Breast epithelium (tissue), 4 donors: ENCODE results near the gene ZBTB3. TPM values are rescaled to one million over a fixed set of nuclear protein-coding genes. Genes with fewer than 3 reads are reported as not detected.
A peak's percentile ranks its signal among the peaks of the same experiment; 100 is the strongest.

Experiments used
- DNase-seq, 2 donors: peaks; one replicate each; pipeline ENCODE4 v3.0.0-alpha.2; 2019; ENCODE audit warnings: low spot score in 2 of 2
- H3K27ac ChIP-seq, 2 donors: fragments of 200-600 bp; sonication (generic) in 1 of 2; one replicate each; pipeline ENCODE4 v1.5.1; 2016 to 2019; ENCODE audit warnings: mild to moderate bottlenecking in 1 of 2
- H3K27me3 ChIP-seq, 2 donors: fragments of 200-600 bp; sonication (generic) in 1 of 2; one replicate each; pipeline versions ENCODE4 v1.5.1 to v1.6.0; 2017 to 2019; ENCODE audit warnings: control low read depth in 1 of 2, mild to moderate bottlenecking in 1 of 2
- H3K36me3 ChIP-seq: fragments of 200-600 bp; one replicate; pipeline ENCODE4 v1.5.1; 2019
- H3K4me1 ChIP-seq, 2 donors: fragments of 200-600 bp; sonication (generic); one replicate each; pipeline ENCODE4 v1.5.1; 2016 to 2019; ENCODE audit warnings: control low read depth in 1 of 2
- H3K4me3 ChIP-seq, 3 donors: fragments of 200-600 bp; sonication (generic); 1 replicate in 2 of 3; 2 replicates in 1 of 3; pipeline ENCODE4 v1.5.1; 2016 to 2019; ENCODE audit warnings: mild to moderate bottlenecking in 3 of 3, moderate library complexity in 2 of 3
- H3K9me3 ChIP-seq, 2 donors: fragments of 200-600 bp; sonication (generic) in 1 of 2; one replicate each; pipeline ENCODE4 v1.5.1; 2016 to 2019; ENCODE audit warnings: control low read depth in 1 of 2
- CTCF ChIP-seq, 3 donors: fragments of 450-650 bp; IDR thresholded peaks; one replicate each; pipeline ENCODE4 v1.5.1; 2016 to 2017; ENCODE audit warnings: antibody characterized with exemption in 3 of 3, mild to moderate bottlenecking in 3 of 3, moderate library complexity in 3 of 3
- POLR2A ChIP-seq: fragments of 450-650 bp; IDR thresholded peaks from one replicate; pipeline ENCODE4 v1.6.1; 2016; ENCODE audit warnings: antibody characterized with exemption, mild to moderate bottlenecking, moderate library complexity
- POLR2AphosphoS5 ChIP-seq, 3 donors: sonication (generic); formaldehyde crosslinking; IDR thresholded peaks; one replicate each; pipeline ENCODE4 v1.6.1; 2017; ENCODE audit warnings: antibody characterized with exemption in 3 of 3
- intact Hi-C: fragments of 100-400 bp; cut with DNase I; formaldehyde crosslinking; loops from one replicate; pipeline ENCODE4 v1.15.1; 2023; ENCODE audit warnings: low total_unique reads
- total RNA-seq, 3 donors: library from RNA; depleted of rRNA; stranded (reverse); fragments of >200 nt; gene quantifications; one replicate each; pipeline ENCODE4 v1.1.0, GENCODE V29; 2016

ZBTB3 gene
- total RNA-seq, 3 donors from 2014 or later, result 5.9 to 9.7 (median 9.0) TPM

GRCh38 chr11:62709247-62710000 lies 44.5 kb downstream of the ZBTB3 start:
- no peaks in the 10 kb centered on the region for H3K9me3 ChIP-seq
- intact Hi-C loops, result no loop called here
- H3K27ac ChIP-seq, result peak overlapping the region; percentile 96
- peak; percentile 80 to 91 (median 84) for TF ChIP-seq POLR2AphosphoS5 (IDR thresholded peaks at IDR 0.05)
- peak; percentile 89 for TF ChIP-seq POLR2A
- TF ChIP-seq CTCF (IDR thresholded peaks at IDR 0.05), result peak in 1 of 3 donors; percentile 6
- peak; percentile 98 to 99 for DNase-seq
- H3K4me1 ChIP-seq, result peaks cover 3 to 16% of the 10 kb centered on the region in 2 donors
- H3K4me3 ChIP-seq, result peak overlapping the region; percentile 62 to 85 (median 69)
- no peaks in the 10 kb centered on the region for H3K36me3 ChIP-seq
- no peaks in the 10 kb centered on the region for H3K27me3 ChIP-seq

GRCh38 chr11:62708793-62709192 lies 45.2 kb downstream of the ZBTB3 start:
- DNase-seq, result peak in 1 of 2 donors; percentile 45
- TF ChIP-seq CTCF (IDR thresholded peaks at IDR 0.05) (no peak), POLR2A (no peak), POLR2AphosphoS5 (IDR thresholded peaks at IDR 0.05) (no peak)
- no peaks in the 10 kb centered on the region for H3K9me3 ChIP-seq
- intact Hi-C loops, result no loop called here
- peak overlapping the region; percentile 96 for H3K27ac ChIP-seq
- H3K36me3 ChIP-seq, result no peaks in the 10 kb centered on the region
- H3K4me1 ChIP-seq, result peaks cover 3 to 16% of the 10 kb centered on the region in 2 donors
- H3K4me3 ChIP-seq, result peak overlapping the region; percentile 62 to 85 (median 69)
- no peaks in the 10 kb centered on the region for H3K27me3 ChIP-seq

GRCh38 chr11:62708392-62708791 lies 45.6 kb downstream of the ZBTB3 start:
- Histone ChIP-seq H3K27ac (peak overlapping the region; percentile 96), H3K27me3 (no peaks in the 10 kb centered on the region), H3K4me1 (peaks cover 3 to 16% of the 10 kb centered on the region in 2 donors), H3K4me3 (peak overlapping the region; percentile 62 to 85 (median 69)), H3K9me3 (no peaks in the 10 kb centered on the region), H3K36me3 (no peaks in the 10 kb centered on the region)
- no peak for TF ChIP-seq POLR2A
- no peak for TF ChIP-seq POLR2AphosphoS5 (IDR thresholded peaks at IDR 0.05)
- no peak for TF ChIP-seq CTCF (IDR thresholded peaks at IDR 0.05)
- DNase-seq, result no peak
- intact Hi-C loops, result no loop called here

DNA sequence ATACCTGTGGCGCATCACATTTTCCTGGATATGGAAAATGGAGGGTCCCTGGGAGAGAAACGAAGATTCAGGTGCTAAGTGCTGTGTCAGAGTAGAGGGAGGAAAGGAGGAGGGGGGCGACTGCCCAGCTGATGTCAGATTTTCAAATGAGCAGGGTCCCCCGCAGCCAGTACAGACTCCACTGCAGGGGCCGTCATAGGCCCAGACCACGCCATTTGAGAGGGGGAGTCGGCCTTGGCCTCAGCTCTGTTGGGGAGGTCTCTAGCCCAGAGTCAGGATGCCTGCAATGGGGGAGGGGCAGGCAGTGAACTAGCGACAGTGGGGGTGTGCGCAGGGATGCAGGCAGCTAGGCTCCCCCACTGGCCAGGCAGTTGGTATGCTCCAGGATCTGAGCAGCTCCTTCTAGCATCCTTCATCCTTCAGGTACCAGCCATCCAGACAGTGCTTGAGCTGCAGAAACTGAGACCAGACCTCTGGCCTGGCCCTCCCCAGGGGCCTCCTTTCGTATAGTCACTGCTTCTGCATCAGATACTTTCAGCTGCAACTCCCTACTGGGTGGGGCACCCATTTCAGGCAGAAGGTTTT lies 46.6 kb downstream of the ZBTB3 start, which contains the start of the genes BSCL2 and GNG3:
BSCL2 (minus strand) TSS at position 148 of the 585 bp plus-strand sequence. CDS start 229 bp downstream, outside the sequence.
GNG3 (plus strand) TSS at position 400 of the 585 bp plus-strand sequence. CDS start 620 bp downstream, outside the sequence.
- Histone ChIP-seq H3K4me1 (peaks cover 3 to 16% of the 10 kb centered on the region in 2 donors), H3K4me3 (peak within 1 kb of the TSS; percentile 64 to 87 (median 85)), H3K9me3 (no peaks in the 10 kb centered on the region), H3K36me3 (no peaks in the 10 kb centered on the region), H3K27ac (peak within 1 kb of the TSS; percentile 96), H3K27me3 (no peaks in the 10 kb centered on the region)
- TF ChIP-seq POLR2AphosphoS5 (IDR thresholded peaks at IDR 0.05), result no peak
- DNase-seq, result no peak
- intact Hi-C loops, result no loop called here

DNA sequence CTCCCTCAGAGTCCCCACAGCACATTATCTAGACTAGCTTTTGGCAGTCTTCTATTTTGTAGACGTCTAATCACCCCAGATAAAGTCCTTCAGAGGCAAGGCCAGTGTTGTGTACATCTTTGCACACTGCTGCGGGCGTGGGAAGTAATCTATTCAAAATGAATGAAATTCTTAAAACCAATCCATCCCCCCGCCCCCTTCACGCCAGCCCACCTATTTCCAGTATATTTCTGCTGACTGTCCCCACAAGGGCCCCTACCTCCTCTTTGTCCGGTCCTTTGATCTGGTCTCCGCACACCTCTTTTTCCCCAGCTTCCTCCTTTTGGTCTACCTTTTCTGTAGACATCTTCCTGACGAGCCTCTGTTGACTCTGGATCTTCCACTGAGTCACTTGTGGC lies 47.1 kb downstream of the ZBTB3 start:
- intact Hi-C loops, result no loop called here
- DNase-seq, result no peak
- H3K9me3 ChIP-seq, result no peaks in the 10 kb centered on the region
- no peaks in the 10 kb centered on the region for H3K36me3 ChIP-seq
- peak overlapping the region; percentile 83 to 92 for H3K27ac ChIP-seq
- H3K4me1 ChIP-seq, result peaks cover 3 to 16% of the 10 kb centered on the region in 2 donors
- H3K27me3 ChIP-seq, result no peaks in the 10 kb centered on the region
- peak overlapping the region; percentile 64 to 87 (median 75) for H3K4me3 ChIP-seq
- TF ChIP-seq POLR2AphosphoS5 (IDR thresholded peaks at IDR 0.05), result no peak
- no peak for TF ChIP-seq POLR2A
- no peak for TF ChIP-seq CTCF (IDR thresholded peaks at IDR 0.05)
